Astrocyte of the spinal cord (primary cell): ENCODE results near the gene NCAPG.

Experiments
- DNase-seq: peaks from one replicate; pipeline ENCODE4 v3.0.0; 2011; ENCODE audit warnings: low read depth, low spot score
- H3K4me3 ChIP-seq: 2 replicates; pipeline ENCODE4 v1.5.1; 2011; ENCODE audit warnings: low read depth, mild to moderate bottlenecking, low read length, moderate library complexity
- in situ Hi-C: cut with HindIII; loops from 2 replicates; pipeline ENCODE4 v1.10.0; 2017; ENCODE audit warnings: low sequenced_read_pairs
- TF ChIP-seq, protein P1 (sequence below): IDR thresholded peaks from 2 replicates; pipeline ENCODE4 v1.5.1; 2012; ENCODE audit warnings: low read depth, mild to moderate bottlenecking, low read length, inconsistent platforms

Gene NCAPG

GRCh38 chr4:17812125-17812524, 1.3 kb downstream of the NCAPG start:
- DNase-seq = no peak
- in situ Hi-C loops = no loop called here
- TF ChIP-seq, protein P1, sequence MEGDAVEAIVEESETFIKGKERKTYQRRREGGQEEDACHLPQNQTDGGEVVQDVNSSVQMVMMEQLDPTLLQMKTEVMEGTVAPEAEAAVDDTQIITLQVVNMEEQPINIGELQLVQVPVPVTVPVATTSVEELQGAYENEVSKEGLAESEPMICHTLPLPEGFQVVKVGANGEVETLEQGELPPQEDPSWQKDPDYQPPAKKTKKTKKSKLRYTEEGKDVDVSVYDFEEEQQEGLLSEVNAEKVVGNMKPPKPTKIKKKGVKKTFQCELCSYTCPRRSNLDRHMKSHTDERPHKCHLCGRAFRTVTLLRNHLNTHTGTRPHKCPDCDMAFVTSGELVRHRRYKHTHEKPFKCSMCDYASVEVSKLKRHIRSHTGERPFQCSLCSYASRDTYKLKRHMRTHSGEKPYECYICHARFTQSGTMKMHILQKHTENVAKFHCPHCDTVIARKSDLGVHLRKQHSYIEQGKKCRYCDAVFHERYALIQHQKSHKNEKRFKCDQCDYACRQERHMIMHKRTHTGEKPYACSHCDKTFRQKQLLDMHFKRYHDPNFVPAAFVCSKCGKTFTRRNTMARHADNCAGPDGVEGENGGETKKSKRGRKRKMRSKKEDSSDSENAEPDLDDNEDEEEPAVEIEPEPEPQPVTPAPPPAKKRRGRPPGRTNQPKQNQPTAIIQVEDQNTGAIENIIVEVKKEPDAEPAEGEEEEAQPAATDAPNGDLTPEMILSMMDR = no peak
- peak overlapping the region; percentile 98 for H3K4me3 ChIP-seq

DNA sequence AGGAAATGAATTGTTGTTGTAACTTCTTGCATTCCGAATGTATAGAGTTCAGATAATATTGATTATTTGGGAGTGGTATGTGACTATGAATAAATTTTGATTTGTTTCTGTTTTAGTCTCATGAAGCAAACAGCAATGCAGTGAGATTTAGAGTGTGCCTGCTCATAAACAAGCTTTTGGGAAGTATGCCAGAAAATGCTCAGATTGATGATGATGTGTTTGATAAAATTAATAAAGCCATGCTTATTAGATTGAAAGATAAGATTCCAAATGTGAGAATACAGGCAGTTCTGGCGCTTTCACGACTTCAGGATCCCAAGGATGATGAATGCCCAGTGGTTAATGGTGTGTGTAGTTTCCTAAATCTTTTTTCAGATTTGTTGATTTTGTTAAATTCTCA, 2.0 kb downstream of the NCAPG start:
- TF ChIP-seq, protein P1 = no peak
- peak overlapping the region; percentile 98 for H3K4me3 ChIP-seq
- in situ Hi-C loops = no loop called here
- DNase-seq = peak; percentile 38

- peak; percentile 58 for DNase-seq
- no peak overlapping the region for H3K4me3 ChIP-seq
- TF ChIP-seq, protein P1 = no peak
- in situ Hi-C loops = no loop called here
These were observed 3.4 kb downstream of the NCAPG start for GRCh38 chr4:17814140-17814539.

- in situ Hi-C loops = no loop called here
- H3K4me3 ChIP-seq = no peak overlapping the region
- TF ChIP-seq, protein P1 = no peak
- DNase-seq = no peak
These were observed 5.4 kb downstream of the NCAPG start for GRCh38 chr4:17816142-17816541.

- peak; percentile 81 for DNase-seq
- in situ Hi-C loops = no loop called here
- TF ChIP-seq, protein P1 = peak; percentile 56
- H3K4me3 ChIP-seq = no peak overlapping the region
These were observed 6.2 kb downstream of the NCAPG start for GRCh38 chr4:17817027-17817426.

- peak; percentile 23 for DNase-seq
- TF ChIP-seq, protein P1 = no peak
- H3K4me3 ChIP-seq = no peak overlapping the region
- in situ Hi-C loops = no loop called here
These were observed 13.3 kb downstream of the NCAPG start for GRCh38 chr4:17823871-17824669.
